Transverse colon (tissue), 4 donors: ENCODE results near the gene RNF144A. TPM values are rescaled to one million over a fixed set of nuclear protein-coding genes. Genes with fewer than 3 reads are reported as not detected.

Experiments
- DNase-seq: peaks from one replicate; pipeline ENCODE4 v3.0.0-alpha.2; 2019
- H3K27ac ChIP-seq, 4 donors: fragments of 200-600 bp; sonication (generic); 2 replicates each; pipeline ENCODE4 v1.5.1; 2016 to 2018; ENCODE audit warnings: inconsistent platforms in 4 of 4
- H3K27me3 ChIP-seq: fragments of 200-600 bp; sonication (generic); 2 replicates; pipeline ENCODE4 v1.5.1; 2017; ENCODE audit warnings: inconsistent platforms
- H3K36me3 ChIP-seq, 4 donors: fragments of 200-600 bp; sonication (generic); 2 replicates each; pipeline ENCODE4 v1.5.1; 2017 to 2019; ENCODE audit warnings: inconsistent platforms in 4 of 4
- H3K4me1 ChIP-seq, 4 donors: fragments of 200-600 bp; sonication (generic); 2 replicates each; pipeline ENCODE4 v1.5.1; 2017 to 2020; ENCODE audit warnings: inconsistent platforms in 4 of 4
- H3K4me3 ChIP-seq, 4 donors: fragments of 200-600 bp; sonication (generic); 1 replicate in 1 of 4; 2 replicates in 3 of 4; pipeline versions ENCODE4 v1.5.1 to v1.6.1; 2017 to 2019; ENCODE audit warnings: inconsistent platforms in 4 of 4
- H3K9me3 ChIP-seq, 2 donors: fragments of 200-600 bp; sonication (generic); 2 replicates each; pipeline ENCODE4 v1.5.1; 2017 to 2019; ENCODE audit warnings: inconsistent platforms in 2 of 2
- EP300 ChIP-seq: sonication (generic); formaldehyde crosslinking; IDR thresholded peaks from one replicate; pipeline ENCODE4 v1.6.1; 2017; ENCODE audit warnings: antibody characterized with exemption, low read depth
- POLR2A ChIP-seq: fragments of 450-650 bp; IDR thresholded peaks from one replicate; pipeline ENCODE4 v1.6.1; 2016; ENCODE audit warnings: antibody characterized with exemption, mild to moderate bottlenecking, moderate library complexity
- POLR2AphosphoS5 ChIP-seq, 3 donors: sonication (generic); formaldehyde crosslinking; IDR thresholded peaks; one replicate each; pipeline ENCODE4 v1.6.1; 2016; ENCODE audit warnings: antibody characterized with exemption in 3 of 3
- WGBS, 2 donors: methylation state at CpG; one replicate each; pipeline ENCODE4 v1.1.5; 2018; ENCODE audit warnings: low coverage in 1 of 2; 5-methylcytosine and 5-hydroxymethylcytosine counted together
- in situ Hi-C, 4 donors: fragments of 200-750 bp; cut with MboI; loops; one replicate each; pipeline versions ENCODE4 v1.15.0 to v1.15.1; 2017; ENCODE audit warnings: low sequenced_read_pairs in 3 of 4, low pct_ligation_motif_present in 1 of 4, low pct_unique_long_range_greater_than_20kb in 1 of 4
- intact Hi-C: fragments of 100-400 bp; cut with DNase I; formaldehyde crosslinking; loops from one replicate; pipeline ENCODE4 v1.15.1; 2023; ENCODE audit warnings: low total_unique reads
- total RNA-seq, 4 donors: library from RNA; depleted of rRNA; stranded (reverse); fragments of >200 nt; gene quantifications; one replicate each; pipeline ENCODE4 v1.1.0, GENCODE V29; 2016
- TF ChIP-seq, protein P1 (sequence below), 5 experiments: fragments of 200-600 bp in 3 of 5; fragments of 450-650 bp in 2 of 5; sonication (generic) in 3 of 5; IDR thresholded peaks; 1 replicate in 2 of 5; 2 replicates in 3 of 5; pipeline ENCODE4 v1.5.1; 2016 to 2017; ENCODE audit warnings: antibody characterized with exemption in 5 of 5, inconsistent platforms in 3 of 5, mild to moderate bottlenecking in 2 of 5, moderate library complexity in 1 of 5

Gene RNF144A
- total RNA-seq, 4 donors from 2014 or later = 24.0 to 145 (median 83.0) TPM

DNA sequence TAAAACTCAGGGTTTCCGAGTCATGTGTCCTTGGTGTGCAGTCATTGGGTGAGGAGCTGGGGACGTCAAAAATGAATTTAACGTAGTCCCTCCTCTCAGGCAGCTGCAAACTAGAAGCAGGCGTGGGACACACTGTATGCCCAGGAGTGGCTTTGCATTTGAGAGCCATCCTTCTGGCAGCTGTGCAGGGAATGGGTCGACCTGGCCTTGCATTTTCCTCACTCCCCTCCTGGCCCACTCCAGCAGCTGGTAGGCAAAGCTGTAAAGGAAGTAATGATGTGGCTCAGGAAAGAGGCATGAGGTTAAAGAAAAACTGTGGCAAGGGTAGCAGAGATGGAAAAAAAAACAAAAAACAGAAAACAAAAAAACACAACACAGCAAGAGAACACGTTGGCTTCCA lies 46.5 kb downstream of the RNF144A start:
- intact Hi-C loops = no loop called here
- Histone ChIP-seq H3K27ac (no peak overlapping the region), H3K36me3 (no peaks in the 10 kb centered on the region), H3K27me3 (no peaks in the 10 kb centered on the region), H3K9me3 (no peaks in the 10 kb centered on the region), H3K4me3 (no peak overlapping the region), H3K4me1 (peaks cover 6 to 13% (median 10%) of the 10 kb centered on the region in 4 donors)
- no peak for TF ChIP-seq EP300
- no peak for TF ChIP-seq POLR2AphosphoS5 (IDR thresholded peaks at IDR 0.05)
- no peak for TF ChIP-seq POLR2A
- TF ChIP-seq, protein P1, sequence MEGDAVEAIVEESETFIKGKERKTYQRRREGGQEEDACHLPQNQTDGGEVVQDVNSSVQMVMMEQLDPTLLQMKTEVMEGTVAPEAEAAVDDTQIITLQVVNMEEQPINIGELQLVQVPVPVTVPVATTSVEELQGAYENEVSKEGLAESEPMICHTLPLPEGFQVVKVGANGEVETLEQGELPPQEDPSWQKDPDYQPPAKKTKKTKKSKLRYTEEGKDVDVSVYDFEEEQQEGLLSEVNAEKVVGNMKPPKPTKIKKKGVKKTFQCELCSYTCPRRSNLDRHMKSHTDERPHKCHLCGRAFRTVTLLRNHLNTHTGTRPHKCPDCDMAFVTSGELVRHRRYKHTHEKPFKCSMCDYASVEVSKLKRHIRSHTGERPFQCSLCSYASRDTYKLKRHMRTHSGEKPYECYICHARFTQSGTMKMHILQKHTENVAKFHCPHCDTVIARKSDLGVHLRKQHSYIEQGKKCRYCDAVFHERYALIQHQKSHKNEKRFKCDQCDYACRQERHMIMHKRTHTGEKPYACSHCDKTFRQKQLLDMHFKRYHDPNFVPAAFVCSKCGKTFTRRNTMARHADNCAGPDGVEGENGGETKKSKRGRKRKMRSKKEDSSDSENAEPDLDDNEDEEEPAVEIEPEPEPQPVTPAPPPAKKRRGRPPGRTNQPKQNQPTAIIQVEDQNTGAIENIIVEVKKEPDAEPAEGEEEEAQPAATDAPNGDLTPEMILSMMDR (IDR thresholded peaks at IDR 0.05) = no peak
- in situ Hi-C loops = no loop called here
- 83 to 94% methylated on average over 1 to 6 of the region's 6 CpGs for WGBS, 2 donors
- DNase-seq = no peak

DNA sequence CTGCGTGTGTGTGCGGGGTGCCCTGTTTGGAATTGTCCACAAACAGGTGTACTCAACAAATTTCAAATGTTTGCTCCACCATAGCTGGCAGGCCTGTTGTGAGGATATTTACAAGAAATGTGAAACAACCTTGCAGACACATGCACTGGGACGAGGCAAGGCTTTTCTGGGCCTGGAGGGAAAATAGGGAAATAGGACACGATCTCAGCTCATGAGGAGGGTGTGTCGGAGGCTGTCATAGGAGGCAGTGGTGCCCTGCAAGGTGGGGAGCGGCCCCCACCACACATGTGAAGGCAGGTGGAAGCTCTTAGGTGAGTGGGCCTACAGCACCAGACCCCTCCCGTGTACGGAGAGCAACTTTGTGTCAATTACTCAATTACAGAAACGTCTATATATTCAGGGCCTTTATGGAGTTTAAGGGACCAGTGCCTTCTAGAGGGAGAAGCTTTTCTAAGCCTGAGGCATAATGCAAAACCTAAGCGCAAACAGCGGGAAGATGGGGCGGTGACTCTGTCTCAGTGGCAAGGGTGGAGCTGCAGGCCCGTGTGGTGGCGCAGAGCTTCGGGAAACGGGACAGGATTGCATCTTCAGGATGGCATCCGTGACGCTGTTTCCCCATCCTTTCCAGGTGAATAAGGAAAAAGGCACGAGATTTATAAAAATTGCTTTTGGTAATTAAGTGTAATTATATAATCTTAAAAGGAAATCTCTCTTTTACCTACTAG lies 48.0 kb downstream of the RNF144A start:
- Histone ChIP-seq H3K36me3 (no peaks in the 10 kb centered on the region), H3K9me3 (no peaks in the 10 kb centered on the region), H3K4me3 (no peak overlapping the region), H3K27me3 (no peaks in the 10 kb centered on the region), H3K4me1 (peaks cover 6 to 12% (median 10%) of the 10 kb centered on the region in 4 donors), H3K27ac (no peak overlapping the region)
- WGBS, 2 donors = 91 to 100% methylated on average over 4 to 19 of the region's 19 CpGs
- in situ Hi-C loops = no loop called here
- no peak for DNase-seq
- intact Hi-C loops = no loop called here
- TF ChIP-seq EP300 = no peak
- TF ChIP-seq POLR2A = no peak
- TF ChIP-seq, protein P1 (IDR thresholded peaks at IDR 0.05) = no peak
- TF ChIP-seq POLR2AphosphoS5 (IDR thresholded peaks at IDR 0.05) = no peak

DNA sequence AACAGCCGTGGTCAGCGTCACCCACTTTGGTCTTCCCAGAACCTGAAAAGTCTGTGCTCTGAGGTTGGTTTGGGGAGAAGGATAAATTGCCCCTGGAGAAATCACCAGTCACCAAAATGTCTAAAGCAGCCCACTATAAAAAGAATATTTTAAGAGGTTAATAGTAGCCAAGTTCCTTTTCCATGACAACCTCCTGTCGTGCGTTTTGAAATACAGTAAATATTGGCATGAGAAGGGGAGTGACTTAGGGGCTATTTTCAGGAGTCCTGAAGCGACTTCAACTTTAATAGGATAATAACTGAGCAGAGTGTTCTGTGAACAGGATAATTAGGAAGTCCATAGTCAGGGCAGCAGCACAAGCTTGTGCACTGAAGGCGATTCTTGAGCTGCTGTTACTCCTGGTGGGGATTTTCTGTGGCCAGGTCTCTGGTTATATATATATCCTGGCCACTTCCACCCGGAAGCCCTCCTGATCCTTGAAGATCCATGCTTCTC lies 49.3 kb downstream of the RNF144A start:
- Histone ChIP-seq H3K4me3 (no peak overlapping the region), H3K36me3 (no peaks in the 10 kb centered on the region), H3K27me3 (no peaks in the 10 kb centered on the region), H3K9me3 (no peaks in the 10 kb centered on the region), H3K27ac (no peak overlapping the region), H3K4me1 (no peaks in the 10 kb centered on the region)
- DNase-seq = no peak
- WGBS, 2 donors = 73 to 83% methylated on average over 7 of the region's 7 CpGs
- intact Hi-C loops (no loop called here), in situ Hi-C loops (no loop called here)
- TF ChIP-seq EP300 (no peak), POLR2A (no peak), POLR2AphosphoS5 (IDR thresholded peaks at IDR 0.05) (no peak)
- TF ChIP-seq, protein P1 (IDR thresholded peaks at IDR 0.05) = no peak

DNA sequence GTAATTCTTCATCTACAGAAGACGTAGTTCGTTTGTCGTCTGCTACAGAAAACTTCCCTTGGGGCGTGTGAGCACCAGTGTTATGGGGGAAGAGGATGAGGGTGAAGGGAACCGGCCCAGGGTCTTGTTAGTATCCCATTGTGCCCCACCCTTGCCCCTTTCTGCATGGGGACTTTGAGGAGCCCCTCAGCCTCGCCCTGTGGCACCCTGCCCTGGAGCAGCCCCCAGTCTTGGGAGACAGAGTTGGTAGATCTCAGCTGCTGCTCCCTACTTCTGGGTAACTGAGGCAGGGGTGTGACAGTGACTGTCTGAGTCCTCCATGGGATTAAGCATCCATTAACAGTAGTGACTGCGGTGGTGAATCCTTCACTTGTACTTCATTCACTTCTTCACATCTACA lies 50.1 kb downstream of the RNF144A start:
- WGBS, 2 donors = 82% methylated on average over 7 of the region's 7 CpGs; no CpG with 5 or more reads in 1 of the 2 donors
- DNase-seq = no peak
- in situ Hi-C loops = no loop called here
- no peaks in the 10 kb centered on the region for H3K27me3 ChIP-seq
- H3K36me3 ChIP-seq = no peaks in the 10 kb centered on the region
- no peaks in the 10 kb centered on the region for H3K4me1 ChIP-seq
- TF ChIP-seq, protein P1 (IDR thresholded peaks at IDR 0.05) = no peak
- TF ChIP-seq POLR2AphosphoS5 (IDR thresholded peaks at IDR 0.05) (no peak), POLR2A (no peak), EP300 (no peak)
- no peak overlapping the region for H3K27ac ChIP-seq
- no peaks in the 10 kb centered on the region for H3K9me3 ChIP-seq
- no peak overlapping the region for H3K4me3 ChIP-seq
- intact Hi-C loops = no loop called here
